Activated naive CD4-positive, alpha-beta T cell treated with anti-CD3 and anti-CD28 coated beads, Interleukin-2, amount 10 ng/mL, durations not matched to agents 7 days and 5 days (primary cell): ENCODE results near the gene SEMA7A.

Experiments
- CTCF ChIA-PET: fragments of 350-600 bp; sonication (Branson Sonifier 250); formaldehyde crosslinking; loops from one replicate; lab custom pipeline; 2021; ENCODE audit warnings: antibody characterized with exemption; lab: Charles Lee
- DNase-seq: peaks from one replicate; pipeline ENCODE4 v3.0.0-alpha.2; 2020
- H3K27ac Mint-ChIP-seq: one replicate; pipeline ENCODE4 v1.8.0; 2021; ENCODE audit warnings: mild to moderate bottlenecking, moderate library complexity, mixed read lengths
- H3K27me3 Mint-ChIP-seq: one replicate; pipeline ENCODE4 v1.8.0; 2021; ENCODE audit warnings: mild to moderate bottlenecking, mixed read lengths
- H3K36me3 Mint-ChIP-seq: one replicate; pipeline ENCODE4 v1.8.0; 2021; ENCODE audit warnings: mixed read lengths
- H3K4me1 Mint-ChIP-seq: one replicate; pipeline ENCODE4 v1.8.0; 2021; ENCODE audit warnings: mixed read lengths
- H3K4me3 Mint-ChIP-seq: one replicate; pipeline ENCODE4 v1.8.0; 2021; ENCODE audit warnings: mild to moderate bottlenecking, moderate library complexity, mixed read lengths
- H3K9me3 Mint-ChIP-seq: one replicate; pipeline ENCODE4 v1.8.0; 2021; ENCODE audit warnings: mixed read lengths

SEMA7A gene

DNA sequence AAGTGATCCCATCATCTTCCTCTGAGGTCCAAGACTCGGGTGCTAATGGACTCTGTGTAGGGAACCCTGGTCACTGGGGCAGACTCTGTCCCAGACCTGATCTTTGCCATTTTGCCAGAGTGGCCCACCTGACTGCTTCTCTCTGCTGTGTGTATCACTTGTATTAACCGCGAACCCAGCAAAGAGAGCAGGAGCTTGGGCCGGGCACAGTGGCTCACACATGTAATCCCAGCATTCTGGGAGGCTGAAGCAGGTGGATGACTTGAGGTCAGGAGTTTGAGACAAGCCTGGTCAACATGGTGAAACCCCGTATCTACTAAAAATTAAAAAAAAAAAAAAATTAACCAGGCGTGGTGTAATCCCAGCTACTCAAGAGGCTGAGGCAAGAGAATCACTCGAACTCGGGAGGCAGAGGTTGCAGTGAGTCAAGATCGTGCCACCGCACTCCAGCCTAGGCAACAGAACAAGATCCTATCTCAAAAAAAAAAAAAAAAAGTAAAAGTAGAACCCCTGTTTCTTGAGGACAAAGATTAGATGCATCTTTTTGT, 33.4 kb downstream of the SEMA7A start:
- Mint-ChIP-seq H3K27me3 (no peaks in the 10 kb centered on the region), H3K4me1 (peaks cover 79% of the 10 kb centered on the region), H3K36me3 (no peaks in the 10 kb centered on the region), H3K9me3 (no peaks in the 10 kb centered on the region), H3K27ac (peak overlapping the region; percentile 82), H3K4me3 (no peak overlapping the region)
- DNase-seq = peak; percentile 46
- CTCF ChIA-PET = interaction anchor here (0.7 to 2.7 kb wide), 10 partner anchors 10 to 83 kb away, joined by 3 to 15 read pairs (median 4); no protein-coding TSS in a partner anchor

DNA sequence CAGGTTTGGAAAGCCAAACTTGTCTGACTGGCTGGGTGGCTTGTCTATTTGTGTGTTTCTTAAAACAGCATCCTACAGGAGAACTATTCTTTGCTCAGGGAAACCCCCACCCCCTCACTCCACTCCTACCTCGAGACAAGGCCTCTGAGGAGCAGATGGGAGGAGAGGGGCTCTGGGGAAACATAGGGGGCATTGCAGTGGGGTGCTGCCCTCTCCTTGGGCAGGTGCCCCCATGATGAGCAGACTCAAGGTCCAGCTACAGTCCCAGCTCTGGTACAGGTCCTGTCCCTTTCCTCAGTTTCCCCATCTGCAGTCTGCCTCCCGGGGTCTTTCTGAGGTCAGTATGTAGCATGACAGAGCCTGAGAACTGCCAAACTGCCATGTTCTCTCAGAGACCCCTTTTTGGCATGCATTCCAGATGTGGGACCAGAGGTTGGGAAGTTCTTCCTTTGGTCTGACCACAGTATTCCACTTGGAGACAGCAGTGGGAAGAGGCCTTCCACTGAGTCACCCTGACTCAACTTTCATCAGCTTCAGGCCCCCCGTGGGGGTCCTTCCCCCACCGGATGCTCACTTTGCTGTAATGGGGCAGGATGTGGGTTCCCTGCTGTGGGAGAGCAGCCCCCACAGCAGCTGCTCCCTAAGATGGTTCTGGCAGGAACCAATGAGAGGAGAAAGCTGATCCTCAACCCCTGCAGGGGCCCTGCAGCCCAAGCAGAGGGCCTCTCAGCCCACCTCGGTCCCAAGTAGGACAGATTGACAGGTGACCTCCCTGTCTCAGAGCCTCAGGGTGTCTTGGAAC, 34.0 kb downstream of the SEMA7A start:
- Mint-ChIP-seq H3K36me3 (no peaks in the 10 kb centered on the region), H3K27me3 (no peaks in the 10 kb centered on the region), H3K27ac (peak overlapping the region; percentile 82), H3K9me3 (no peaks in the 10 kb centered on the region), H3K4me3 (no peak overlapping the region), H3K4me1 (peaks cover 79% of the 10 kb centered on the region)
- peak; percentile 66 for DNase-seq
- CTCF ChIA-PET = interaction anchor here (0.7 to 2.7 kb wide), 4 partner anchors 9 to 32 kb away, joined by 3 to 15 read pairs (median 4); no protein-coding TSS in a partner anchor

DNA sequence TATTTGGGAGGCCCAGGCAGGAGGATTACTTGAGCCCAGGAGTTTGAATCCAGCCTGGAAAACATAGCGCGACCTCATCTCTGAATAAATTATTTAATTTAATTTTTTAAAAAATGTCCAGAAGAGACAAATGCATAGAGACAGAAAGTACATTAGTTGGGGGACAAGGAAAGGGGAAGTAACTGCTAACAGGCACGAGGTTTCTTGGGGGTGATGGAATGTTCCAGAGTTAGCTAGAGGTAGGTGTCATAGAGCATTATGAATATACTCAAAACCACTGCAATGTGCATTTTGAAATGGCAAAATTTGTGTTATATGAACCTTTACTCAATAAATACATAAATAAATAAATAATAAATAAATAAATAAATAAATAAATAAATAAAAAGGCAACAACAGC, 34.7 kb downstream of the SEMA7A start:
- CTCF ChIA-PET = no interaction called here
- H3K4me1 Mint-ChIP-seq = peaks cover 75% of the 10 kb centered on the region
- H3K27ac Mint-ChIP-seq = no peak overlapping the region
- no peaks in the 10 kb centered on the region for H3K27me3 Mint-ChIP-seq
- no peak for DNase-seq
- no peak overlapping the region for H3K4me3 Mint-ChIP-seq
- H3K9me3 Mint-ChIP-seq = no peaks in the 10 kb centered on the region
- H3K36me3 Mint-ChIP-seq = no peaks in the 10 kb centered on the region

DNA sequence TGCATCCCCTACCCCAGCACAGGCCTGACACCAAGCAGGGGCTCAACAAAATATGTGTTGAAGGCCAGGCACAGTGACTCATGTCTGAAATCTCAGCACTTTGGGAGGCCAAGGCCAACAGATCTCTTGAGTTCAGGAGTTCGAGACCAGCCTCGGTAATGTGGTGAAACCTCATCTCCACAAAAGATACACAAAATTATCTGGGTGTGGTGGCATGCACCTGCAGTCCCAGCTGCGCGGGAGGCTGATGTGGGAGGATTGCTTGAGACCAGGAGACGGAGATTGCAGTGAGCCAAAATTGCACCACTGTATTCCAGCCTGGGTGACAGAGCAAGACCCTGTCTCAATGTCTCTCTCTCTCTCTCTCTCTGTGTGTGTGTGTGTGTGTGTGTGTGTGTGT, 35.6 kb downstream of the SEMA7A start:
- no peak overlapping the region for H3K4me3 Mint-ChIP-seq
- H3K27me3 Mint-ChIP-seq = no peaks in the 10 kb centered on the region
- no peaks in the 10 kb centered on the region for H3K36me3 Mint-ChIP-seq
- peaks cover 66% of the 10 kb centered on the region for H3K4me1 Mint-ChIP-seq
- no peaks in the 10 kb centered on the region for H3K9me3 Mint-ChIP-seq
- H3K27ac Mint-ChIP-seq = peak overlapping the region; percentile 12
- no peak for DNase-seq
- CTCF ChIA-PET = no interaction called here

DNA sequence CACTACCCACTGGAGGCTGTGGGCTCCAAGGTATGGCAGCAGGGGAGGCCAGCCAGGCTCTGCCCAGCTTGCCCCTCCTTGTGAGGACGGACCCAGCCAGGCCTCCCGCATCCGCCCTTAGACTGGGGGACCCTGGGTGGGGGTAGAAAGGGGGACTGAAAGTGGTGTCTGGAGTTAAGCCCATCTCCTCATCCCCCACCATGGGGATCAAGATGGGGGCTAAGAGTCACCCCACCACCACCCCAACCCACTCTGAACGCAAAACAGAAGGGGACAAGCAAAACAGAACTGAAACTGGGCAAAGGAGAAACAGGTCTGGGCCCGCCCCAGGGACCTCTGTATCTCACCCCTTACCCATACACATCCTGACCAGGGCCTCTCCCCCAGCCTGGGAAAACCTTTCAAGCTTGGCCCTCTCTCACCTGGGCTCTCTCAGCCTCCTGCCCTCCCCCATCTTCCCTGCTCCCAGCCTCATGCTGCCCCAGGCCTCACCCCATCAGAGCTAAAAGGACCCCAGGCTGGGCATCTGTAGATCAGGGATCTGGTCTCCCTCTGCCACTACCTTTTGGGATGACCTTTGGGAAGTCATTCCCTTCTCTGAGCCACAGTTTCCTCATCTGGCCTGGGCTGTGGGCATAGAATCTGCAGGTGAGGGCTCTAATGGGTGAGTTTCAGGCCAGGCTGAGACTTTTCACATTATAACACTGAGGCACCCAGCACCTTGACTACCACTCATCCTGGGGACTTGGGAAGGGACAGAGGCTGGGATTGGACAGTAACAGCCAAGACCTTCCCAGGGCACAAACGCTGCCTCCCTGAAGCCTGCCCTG, 36.3 kb downstream of the SEMA7A start:
- CTCF ChIA-PET = interaction anchor here (1.0 kb wide), 1 partner anchor 41 kb away, joined by 6 read pairs; no protein-coding TSS in a partner anchor

DNA sequence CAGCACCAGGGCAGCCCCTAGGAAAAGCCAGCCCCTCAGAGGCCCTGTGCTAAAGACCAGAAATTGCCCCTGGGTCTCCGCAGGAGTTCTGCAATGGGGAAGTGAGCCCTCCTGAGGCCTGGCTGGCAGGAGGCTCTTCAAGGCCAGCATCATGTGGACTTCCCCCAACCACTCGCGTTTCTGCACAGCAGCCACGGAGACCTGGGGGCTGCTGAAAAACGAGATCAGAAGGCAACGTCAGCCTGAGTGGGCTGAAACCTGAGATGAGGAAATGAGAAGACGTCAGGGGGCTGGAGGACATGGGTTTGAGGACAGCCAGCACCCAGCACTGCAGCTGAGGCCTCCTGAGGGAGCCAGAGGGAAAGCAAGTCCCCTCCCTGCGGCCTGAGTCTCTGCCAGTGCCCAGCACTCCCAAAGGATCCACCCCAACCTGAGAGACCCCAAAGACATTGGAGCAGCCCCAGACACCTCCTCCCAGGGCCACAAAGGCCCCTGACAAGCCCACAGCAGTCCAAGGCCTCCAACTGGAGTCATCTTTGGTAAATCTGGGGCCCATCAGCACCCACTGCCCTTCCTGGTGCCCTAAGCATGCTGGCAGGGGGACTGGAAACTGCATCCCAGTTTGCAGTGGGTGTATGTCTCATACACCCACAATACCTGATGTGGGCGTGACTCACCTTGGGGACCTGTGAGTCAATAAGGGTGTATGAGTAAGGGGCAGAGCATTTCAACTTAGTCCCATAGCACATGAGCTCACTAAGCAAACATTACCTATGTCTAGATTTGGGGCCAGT, 37.1 kb downstream of the SEMA7A start:
- no peaks in the 10 kb centered on the region for H3K27me3 Mint-ChIP-seq
- no peak overlapping the region for H3K4me3 Mint-ChIP-seq
- H3K27ac Mint-ChIP-seq = peak overlapping the region; percentile 49
- CTCF ChIA-PET = interaction anchor here (1.0 to 1.9 kb wide), 2 partner anchors 14 to 42 kb away, joined by 6 to 8 read pairs; no protein-coding TSS in a partner anchor
- H3K9me3 Mint-ChIP-seq = no peaks in the 10 kb centered on the region
- H3K36me3 Mint-ChIP-seq = no peaks in the 10 kb centered on the region
- H3K4me1 Mint-ChIP-seq = peaks cover 64% of the 10 kb centered on the region
- no peak for DNase-seq

More for the DNA sequence above, 36.3 kb downstream of the SEMA7A start:
- DNase-seq = no peak
- no peaks in the 10 kb centered on the region for H3K9me3 Mint-ChIP-seq
- H3K4me3 Mint-ChIP-seq = no peak overlapping the region
- no peaks in the 10 kb centered on the region for H3K36me3 Mint-ChIP-seq
- H3K4me1 Mint-ChIP-seq = peaks cover 64% of the 10 kb centered on the region
- H3K27ac Mint-ChIP-seq = no peak overlapping the region
- H3K27me3 Mint-ChIP-seq = no peaks in the 10 kb centered on the region

DNA sequence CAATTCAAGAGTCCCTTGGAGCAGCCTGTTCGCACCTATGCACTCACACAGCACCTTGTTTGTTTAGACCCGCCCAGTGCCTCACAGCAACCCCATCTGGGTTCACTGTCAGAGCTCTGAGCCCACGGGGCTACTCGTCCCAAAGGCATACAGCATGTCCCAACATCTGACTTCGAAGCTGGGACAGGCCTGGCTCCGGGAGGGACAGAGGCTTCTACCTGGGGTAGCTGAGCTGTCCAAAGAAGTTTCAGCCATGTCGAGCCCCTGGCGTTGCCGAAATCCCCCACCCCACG, 37.7 kb downstream of the SEMA7A start:
- no peaks in the 10 kb centered on the region for H3K27me3 Mint-ChIP-seq
- H3K27ac Mint-ChIP-seq = no peak overlapping the region
- H3K36me3 Mint-ChIP-seq = no peaks in the 10 kb centered on the region
- H3K4me1 Mint-ChIP-seq = peaks cover 63% of the 10 kb centered on the region
- no peaks in the 10 kb centered on the region for H3K9me3 Mint-ChIP-seq
- DNase-seq = no peak
- CTCF ChIA-PET = interaction anchor here (1.0 to 1.9 kb wide), 2 partner anchors 14 to 43 kb away, joined by 6 to 8 read pairs; no protein-coding TSS in a partner anchor
- no peak overlapping the region for H3K4me3 Mint-ChIP-seq

DNA sequence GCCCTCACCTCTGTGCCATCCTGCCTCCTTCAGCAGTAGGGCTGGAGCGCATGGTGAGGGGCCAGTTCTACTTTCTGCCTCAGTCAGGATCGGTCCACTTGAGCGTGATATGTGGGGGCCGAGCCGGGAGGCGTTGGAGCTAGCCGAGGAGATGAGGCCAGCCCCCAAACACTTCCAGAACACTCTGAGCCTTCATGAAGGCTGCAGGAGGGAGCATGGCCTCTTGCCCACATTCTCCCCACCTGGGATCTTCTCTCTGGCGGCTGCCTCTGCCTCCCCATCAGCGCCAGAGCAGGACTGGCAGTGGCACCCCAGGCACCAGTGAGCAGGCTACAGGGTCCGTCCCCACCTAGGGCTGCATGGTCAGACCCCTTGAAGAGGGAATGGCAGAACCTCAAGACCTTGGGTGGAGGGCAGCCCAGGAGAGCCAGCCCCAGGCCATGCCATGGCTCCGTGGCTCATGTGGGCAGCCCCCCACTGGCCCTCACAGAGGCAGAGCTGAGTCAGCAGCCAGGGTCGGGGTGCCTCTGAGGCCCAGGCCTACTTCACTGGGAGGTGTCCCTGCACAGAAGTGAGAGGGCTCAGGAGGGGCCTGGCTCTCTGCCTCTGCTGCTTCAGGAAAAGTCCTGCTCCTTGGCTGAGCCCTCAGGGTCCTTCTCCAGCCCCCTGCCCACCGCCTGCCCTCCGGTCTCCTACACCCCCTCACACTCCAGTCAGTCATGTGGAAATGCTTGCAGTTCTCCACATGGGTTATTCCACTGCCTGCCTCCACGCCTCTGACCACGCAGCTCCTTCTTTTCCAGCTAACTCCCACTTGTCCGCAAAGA, 38.2 kb downstream of the SEMA7A start:
- CTCF ChIA-PET = interaction anchor here (1.9 kb wide), 1 partner anchor 13 kb away, joined by 8 read pairs; no protein-coding TSS in a partner anchor
- no peaks in the 10 kb centered on the region for H3K27me3 Mint-ChIP-seq
- no peaks in the 10 kb centered on the region for H3K36me3 Mint-ChIP-seq
- no peak overlapping the region for H3K27ac Mint-ChIP-seq
- no peaks in the 10 kb centered on the region for H3K9me3 Mint-ChIP-seq
- peaks cover 63% of the 10 kb centered on the region for H3K4me1 Mint-ChIP-seq
- no peak for DNase-seq
- no peak overlapping the region for H3K4me3 Mint-ChIP-seq

DNA sequence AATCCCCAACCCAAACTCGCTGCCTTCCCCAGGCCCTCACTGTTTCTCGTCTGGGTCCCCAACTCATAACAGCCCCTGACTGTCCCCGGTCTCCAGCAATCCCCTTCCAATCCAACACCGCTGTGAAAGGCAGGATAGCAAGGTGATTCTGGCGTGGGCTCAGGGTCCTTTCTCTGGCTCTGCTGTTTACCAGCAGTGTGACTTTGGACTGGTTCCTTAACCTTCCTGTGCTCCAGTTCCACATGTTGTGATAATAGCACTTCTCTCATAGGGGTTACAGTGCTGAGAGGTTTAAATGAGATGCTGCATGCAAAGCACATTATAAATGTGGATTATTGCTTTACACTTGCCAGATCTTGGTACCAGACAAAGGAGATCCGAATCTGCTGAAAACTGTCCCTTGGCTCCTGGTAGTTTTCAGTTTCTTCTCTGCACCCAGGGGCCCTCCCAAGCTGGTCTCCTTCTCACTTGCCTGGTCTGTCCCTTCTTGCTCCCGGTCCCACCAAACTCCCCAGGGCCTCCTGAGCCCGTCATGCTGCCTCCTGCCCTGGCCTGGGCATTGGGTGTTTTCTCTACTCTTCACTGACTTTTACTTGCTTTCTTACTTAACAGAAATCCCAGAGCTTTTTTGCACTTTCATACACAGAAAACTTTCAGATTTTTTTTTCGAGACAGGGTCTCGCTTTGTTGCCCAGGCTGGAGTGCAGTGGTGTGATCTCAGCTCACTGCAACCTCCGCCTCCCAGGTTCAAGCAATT, 39.5 kb downstream of the SEMA7A start:
- CTCF ChIA-PET = interaction anchor here (2.4 kb wide), 1 partner anchor 12 kb away, joined by 10 read pairs; no protein-coding TSS in a partner anchor
- Mint-ChIP-seq H3K27ac (no peak overlapping the region), H3K27me3 (no peaks in the 10 kb centered on the region), H3K4me1 (peaks cover 57% of the 10 kb centered on the region), H3K4me3 (no peak overlapping the region), H3K9me3 (no peaks in the 10 kb centered on the region), H3K36me3 (no peaks in the 10 kb centered on the region)
- DNase-seq = no peak

DNA sequence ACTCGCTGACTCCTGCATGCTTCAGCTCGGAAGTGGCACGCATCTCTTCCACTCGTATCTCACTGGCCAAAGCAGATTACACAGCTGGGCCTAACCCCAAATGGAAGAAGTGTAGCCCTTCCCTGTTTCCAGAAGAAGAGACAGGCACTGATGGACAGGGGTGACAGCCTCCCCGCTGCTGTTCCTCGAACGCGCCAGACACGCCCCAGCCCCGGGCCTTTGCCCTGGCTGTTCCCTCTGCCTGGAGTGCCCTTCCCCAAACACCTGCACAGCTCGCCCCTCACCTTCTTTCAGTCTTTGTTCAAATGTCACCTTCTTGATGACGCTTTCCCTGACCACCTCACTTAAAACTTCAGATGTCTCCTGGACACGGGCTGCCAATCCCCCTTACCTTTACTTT, 40.3 kb downstream of the SEMA7A start:
- no peaks in the 10 kb centered on the region for H3K36me3 Mint-ChIP-seq
- H3K9me3 Mint-ChIP-seq = no peaks in the 10 kb centered on the region
- H3K27me3 Mint-ChIP-seq = no peaks in the 10 kb centered on the region
- H3K27ac Mint-ChIP-seq = no peak overlapping the region
- no peak overlapping the region for H3K4me3 Mint-ChIP-seq
- peaks cover 49% of the 10 kb centered on the region for H3K4me1 Mint-ChIP-seq
- CTCF ChIA-PET = interaction anchor here (1.1 to 2.4 kb wide), 3 partner anchors 9 to 11 kb away, joined by 3 to 10 read pairs (median 5); no protein-coding TSS in a partner anchor
- no peak for DNase-seq

DNA sequence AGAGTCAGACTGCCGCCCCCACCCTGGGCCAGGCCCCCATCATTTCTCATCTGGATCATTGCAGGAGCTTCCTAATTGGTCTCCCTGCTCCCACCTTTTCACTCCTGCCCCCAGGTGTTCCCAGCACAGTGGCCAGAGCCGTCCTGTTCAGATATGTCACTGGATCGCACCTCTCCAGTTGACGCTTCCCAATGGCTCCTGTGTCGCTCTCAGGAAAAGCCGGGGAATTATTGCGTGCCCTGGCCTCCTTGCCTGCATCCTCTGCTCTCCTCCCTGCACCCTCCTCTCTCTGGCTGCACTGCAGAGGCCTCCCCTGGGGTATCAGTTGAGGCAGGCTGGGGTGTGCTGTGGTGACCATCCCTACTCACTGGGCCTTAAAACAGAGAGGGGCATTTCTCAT, 40.9 kb downstream of the SEMA7A start:
- Mint-ChIP-seq H3K36me3 (no peaks in the 10 kb centered on the region), H3K27ac (no peak overlapping the region), H3K4me3 (no peak overlapping the region), H3K27me3 (no peaks in the 10 kb centered on the region), H3K9me3 (no peaks in the 10 kb centered on the region), H3K4me1 (peaks cover 44% of the 10 kb centered on the region)
- DNase-seq = no peak
- CTCF ChIA-PET = interaction anchor here (1.1 to 2.4 kb wide), 3 partner anchors 9 to 10 kb away, joined by 3 to 10 read pairs (median 5); no protein-coding TSS in a partner anchor

DNA sequence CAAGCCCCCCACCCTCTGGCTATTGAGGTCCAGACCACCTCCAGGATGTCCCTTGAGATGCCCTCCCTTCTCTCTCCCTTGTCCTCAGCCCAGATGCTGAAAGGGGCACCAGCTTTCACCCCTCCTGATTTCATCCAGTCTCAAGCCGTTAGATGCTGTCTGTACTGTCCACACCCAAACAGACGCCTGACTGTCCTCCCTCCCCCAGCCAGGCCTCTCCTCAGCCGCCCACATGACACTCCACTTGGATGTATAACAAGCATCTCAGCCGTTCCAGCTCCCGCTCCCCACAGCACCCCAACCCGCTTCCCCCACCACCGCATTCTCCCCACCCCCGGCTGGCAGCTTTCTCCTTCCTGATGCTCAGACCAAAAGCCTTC, 41.3 kb downstream of the SEMA7A start:
- Mint-ChIP-seq H3K27ac (no peak overlapping the region), H3K9me3 (no peaks in the 10 kb centered on the region), H3K27me3 (no peaks in the 10 kb centered on the region), H3K36me3 (no peaks in the 10 kb centered on the region), H3K4me3 (no peak overlapping the region), H3K4me1 (peaks cover 39% of the 10 kb centered on the region)
- CTCF ChIA-PET = interaction anchor here (1.4 to 2.4 kb wide), 2 partner anchors 8 to 10 kb away, joined by 5 to 10 read pairs; no protein-coding TSS in a partner anchor
- no peak for DNase-seq
